Fibroblast of skin of left quadriceps (primary cell): Measurements from ENCODE around the gene ISG20.
A peak's percentile ranks its signal among the peaks of the same experiment; 100 is the strongest.

Experiments
- DNase-seq, 2 experiments: peaks; one replicate each; pipeline ENCODE4 v3.0.0-alpha.2; 2013; ENCODE audit warnings: low read depth in 2 of 2

ISG20 gene

DNA sequence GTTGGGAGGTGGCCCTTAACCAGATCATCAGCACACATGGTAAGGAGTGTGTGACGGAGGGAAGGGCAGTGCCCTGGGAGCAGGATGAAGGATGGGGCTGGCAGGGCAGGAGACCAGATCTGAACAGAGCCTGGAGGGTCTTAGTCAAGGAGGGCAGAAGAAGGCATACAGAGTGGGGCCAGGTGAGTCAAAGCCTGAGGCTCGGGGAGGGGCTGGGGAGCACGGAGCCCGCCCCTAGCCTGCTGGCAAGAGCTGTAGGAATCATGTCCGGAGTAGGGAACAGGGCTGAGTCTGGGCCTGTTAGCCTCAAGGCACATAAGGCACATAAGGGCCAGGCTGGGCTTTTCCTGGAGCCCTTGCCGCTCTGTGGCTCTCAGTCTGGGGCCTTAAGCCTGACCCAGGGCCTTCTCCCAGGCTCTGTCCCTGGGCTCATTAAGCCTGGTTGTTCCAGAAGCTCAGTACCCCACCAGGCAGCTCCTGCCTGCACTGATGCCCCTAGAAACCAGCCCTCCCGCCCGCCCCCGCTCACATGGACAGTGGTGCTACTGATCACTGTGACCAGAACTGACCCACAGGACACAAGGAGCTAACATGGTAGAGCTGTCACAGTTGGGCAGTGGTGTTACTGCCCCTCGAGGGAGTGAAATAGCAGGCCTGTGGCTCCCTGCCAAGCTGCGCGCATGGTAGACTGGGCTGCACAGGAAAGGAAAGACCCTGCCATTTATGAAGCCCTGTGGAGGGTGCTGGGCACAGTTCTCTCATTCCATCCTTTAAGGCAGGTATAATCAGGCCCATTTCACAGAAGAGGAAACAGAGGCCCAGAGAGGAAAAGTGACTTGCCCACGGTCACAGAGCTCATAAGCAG is 14.6 kb downstream of the ISG20 start:
- no peak for DNase-seq

GRCh38 chr15:88654430-88655102 is 15.8 kb downstream of the ISG20 start:
- no peak for DNase-seq

DNA sequence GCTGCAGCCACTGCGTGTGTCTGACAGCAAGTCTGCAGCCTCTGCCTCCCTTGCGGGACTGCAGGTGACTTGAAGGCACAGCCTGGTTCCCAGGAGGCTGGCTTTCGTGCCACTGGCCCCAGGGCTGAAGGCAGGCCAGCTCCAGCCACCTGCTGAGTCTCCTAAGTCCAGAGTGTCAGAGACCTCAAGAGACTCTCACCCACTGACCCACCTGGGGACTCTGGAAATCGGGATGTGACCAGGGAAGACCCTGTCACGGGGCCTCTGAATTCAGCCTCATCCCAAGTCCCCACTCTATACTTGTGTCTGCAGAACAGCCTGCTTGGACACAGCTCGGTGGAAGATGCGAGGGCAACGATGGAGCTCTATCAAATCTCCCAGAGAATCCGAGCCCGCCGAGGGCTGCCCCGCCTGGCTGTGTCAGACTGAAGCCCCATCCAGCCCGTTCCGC is 16.3 kb downstream of the ISG20 start:
- DNase-seq, result no peak

- no peak for DNase-seq
These were observed 17.1 kb downstream of the ISG20 start for GRCh38 chr15:88655800-88656488.

GRCh38 chr15:88656760-88657221 is 18.0 kb downstream of the ISG20 start:
- no peak for DNase-seq

DNA sequence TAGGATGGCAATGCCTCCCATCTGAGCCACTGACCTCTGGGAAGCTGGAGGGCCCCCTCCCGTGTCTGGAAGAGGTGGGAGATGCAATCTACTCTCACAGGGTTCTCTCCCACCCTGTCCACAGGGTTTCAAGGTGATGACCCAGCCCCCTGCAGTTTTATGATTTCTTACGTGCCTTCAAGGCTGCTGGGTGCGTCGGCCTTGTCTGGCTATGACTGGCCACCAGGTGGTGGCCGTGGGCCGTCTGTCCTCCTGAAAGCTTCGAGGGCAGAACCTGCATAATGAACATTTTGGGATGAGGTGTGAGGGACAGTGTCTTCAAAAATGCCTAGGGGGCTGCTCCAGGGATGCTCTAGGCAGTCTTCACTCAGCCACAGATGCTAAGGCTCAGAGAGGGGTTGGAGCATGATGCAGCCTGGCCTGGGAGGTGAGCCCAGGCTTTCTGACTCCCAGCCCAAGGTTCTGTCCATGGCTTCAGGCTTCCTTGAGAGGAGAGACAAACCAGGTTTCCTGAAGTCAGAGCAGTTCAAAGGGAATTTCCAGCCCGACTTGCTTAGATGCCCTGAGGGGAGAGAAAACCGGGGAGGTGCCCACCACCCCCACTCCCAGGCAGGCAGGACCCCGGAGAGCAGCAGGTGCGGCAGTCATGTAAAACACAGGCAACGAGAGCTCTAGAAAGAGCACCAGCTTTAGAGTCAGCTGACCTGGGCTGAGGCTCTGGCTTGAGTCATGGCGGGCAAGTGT is 18.7 kb downstream of the ISG20 start:
- peak; percentile 27 to 31 for DNase-seq

DNA sequence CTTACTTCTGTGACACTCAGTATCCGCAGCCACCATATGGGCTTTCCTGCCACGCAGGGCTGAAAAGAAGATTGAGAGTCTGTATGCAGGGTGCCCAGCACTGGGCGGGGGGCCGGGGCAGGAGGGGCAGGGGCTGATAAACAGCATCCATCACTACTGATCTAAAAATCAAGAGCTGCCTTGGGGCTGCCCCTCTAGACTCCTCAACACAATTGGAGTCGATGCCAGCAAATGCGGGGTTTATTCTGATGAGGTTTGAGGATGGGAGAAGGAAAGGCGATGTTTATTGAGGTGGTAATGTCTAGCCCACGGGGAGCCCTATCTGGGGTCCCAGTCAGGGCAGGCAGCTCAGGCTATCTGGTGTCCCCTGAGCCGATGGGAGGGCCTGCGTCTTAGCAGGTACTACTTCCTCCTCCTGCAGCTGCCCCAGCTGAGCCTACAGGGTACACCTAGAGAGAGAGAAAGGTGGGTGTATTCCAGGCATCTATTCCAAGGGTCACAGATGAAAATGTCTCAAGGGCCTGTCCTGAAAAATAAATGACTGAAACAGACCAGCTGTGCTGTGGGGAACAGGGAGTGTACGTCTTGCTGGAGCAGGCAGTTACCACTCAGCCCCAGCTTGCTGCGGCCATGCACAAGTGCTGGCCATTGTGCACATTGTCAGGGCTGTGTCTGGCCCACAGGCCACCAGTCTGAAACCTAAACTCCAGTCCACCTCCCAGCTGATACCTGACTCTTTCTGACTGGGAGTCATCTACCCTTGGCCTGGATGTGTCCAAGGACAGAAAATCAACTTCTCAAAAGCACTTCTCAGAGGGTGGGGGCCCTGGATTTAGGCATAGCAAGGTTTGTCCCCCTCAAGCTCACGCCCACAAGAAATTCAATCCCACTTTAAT is 19.5 kb downstream of the ISG20 start:
- DNase-seq, result no peak

DNA sequence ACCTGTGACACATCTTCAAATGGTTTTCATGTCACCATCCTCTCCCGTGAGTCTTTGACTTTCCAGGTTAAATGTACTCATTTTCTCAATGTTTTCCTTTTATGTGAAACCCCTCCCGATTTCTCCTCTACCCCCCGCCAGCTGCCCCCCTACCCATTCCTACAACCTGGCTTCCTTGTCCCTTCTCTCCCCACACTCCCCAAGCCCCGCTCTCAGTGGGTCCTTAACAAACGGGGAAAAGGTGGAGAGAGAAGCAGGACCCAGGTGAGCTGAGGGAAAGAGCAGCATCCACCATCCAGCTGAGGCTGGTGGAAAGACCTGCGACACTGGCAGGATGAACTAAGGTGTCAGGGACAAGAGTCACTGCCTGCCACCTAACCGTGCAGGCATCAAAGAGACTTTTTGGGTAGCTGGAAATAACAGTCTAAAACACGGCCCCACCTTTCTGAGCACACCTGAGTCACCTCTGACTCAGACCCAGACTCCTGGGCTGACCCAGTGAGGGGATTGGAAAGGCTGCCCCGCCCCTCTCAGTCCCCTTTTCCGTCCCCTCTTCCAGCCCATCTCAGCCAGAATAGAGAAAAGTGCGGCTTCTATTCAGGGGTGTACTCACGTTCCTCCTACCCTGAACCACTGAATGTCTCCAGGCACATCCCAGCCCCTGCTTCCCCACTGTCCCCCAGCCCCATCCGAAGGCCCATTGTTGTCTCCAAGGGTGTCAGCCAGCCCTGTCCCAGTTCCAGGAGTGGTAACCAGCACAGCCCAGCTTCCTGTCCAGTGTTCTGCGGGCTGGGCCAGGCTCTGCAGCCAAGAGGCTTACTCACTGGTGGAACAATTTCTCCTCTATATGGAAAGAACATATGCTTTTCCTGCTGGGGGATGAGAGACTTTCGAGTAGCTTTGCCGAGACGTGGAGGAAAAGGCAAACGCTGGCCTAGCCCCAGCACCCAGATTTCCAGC is 20.4 kb downstream of the ISG20 start:
- peak; percentile 29 to 38 for DNase-seq

- DNase-seq, result peak; percentile 26 to 43
These were observed 22.4 kb downstream of the ISG20 start for GRCh38 chr15:88661041-88661700.

DNA sequence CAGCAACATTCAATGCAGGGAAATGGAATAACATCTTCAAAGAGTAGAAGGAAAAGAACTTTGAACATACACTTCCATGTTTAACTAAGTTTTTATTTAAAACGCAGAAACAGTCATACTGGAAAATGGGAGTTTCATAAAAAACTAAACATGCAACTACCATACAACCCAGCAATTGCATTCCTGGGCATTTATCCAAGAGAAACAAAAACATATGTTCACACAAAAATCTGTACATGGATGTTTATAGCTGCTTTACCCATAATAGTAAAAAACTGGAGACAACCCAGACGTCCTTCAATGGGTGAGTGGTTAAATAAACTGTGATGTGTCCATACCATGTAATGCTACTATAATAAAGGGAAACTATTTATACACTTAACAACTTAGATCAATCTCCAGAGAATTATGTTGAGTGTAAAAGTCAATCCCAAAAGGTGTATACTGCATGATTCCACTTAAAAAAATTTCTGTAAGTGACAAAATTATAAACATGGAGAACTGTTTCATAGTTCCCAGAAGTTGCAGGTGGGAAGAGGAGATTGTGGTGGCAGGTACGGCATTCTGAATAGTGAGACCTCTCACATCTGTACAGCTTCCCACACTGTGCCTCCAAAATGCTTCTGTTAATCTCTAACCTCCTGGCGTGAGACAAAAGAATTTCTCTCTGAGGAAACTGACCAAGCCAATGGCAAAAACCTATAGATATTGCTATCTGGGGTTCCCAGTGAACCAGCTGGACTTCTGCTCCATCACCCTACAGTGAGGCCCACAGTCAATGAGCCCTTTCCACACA is 23.1 kb downstream of the ISG20 start:
- peak; percentile 57 to 63 for DNase-seq

- DNase-seq, result no peak
These were observed 24.4 kb downstream of the ISG20 start for GRCh38 chr15:88663141-88663621.

DNA sequence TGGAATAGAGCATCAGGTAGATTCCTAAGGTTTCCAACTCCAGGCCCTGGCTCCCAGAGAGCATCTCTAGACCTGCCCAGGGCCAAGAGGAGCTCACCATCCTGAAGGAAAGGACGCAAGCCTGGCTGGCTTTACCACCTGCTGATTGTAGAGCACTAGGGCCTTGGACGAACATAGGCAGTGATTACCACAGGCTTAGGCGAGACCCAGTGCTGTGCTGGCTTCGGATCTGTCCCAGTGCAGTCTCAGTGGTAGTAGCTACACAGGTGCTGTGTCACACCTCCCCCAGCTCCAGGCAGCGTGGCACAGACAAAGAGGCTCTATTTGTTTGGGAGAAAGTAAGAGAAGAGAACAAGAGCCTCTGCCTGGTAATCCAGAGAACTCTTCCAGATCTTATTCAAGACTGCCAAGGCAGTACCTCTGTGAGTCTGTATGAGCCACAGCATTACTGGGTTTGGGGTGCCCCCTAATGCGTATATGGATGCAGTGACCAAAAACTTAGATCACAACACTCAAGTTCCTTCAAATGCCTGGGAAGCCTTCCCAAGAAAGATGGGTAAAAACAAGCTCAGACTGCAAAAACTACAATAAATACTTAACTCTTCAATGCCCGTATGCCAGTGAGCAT is 25.4 kb downstream of the ISG20 start:
- DNase-seq, result no peak

DNA sequence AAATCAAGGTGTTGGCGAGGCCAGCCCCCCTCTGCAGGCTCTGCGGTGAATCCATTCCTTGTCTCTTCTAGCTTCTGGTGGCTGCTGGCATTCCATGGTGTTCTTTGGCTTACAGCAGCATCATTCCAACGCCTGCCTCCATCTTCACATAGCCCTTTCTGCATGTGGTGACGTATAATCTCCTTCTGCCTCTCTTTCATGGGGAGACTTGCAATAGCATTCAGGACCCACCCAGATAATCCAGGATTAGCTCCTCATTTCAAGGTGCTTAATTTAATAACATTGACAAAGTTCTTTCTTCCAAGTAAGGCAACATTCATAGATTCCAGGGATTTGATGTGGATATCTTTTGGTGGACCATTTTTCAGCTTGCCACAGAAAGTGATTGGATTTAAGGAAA is 35.8 kb downstream of the ISG20 start:
- no peak for DNase-seq

GRCh38 chr15:88678755-88679154 is 39.9 kb downstream of the ISG20 start:
- DNase-seq, result no peak

GRCh38 chr15:88680241-88681001 is 41.6 kb downstream of the ISG20 start:
- no peak for DNase-seq

GRCh38 chr15:88681610-88682221 is 42.9 kb downstream of the ISG20 start:
- no peak for DNase-seq
